IMR-90 (cell line): ENCODE data around the gene IKZF4.
"Not testable (repeated sequence)": the region's sequence is repeated elsewhere in the genome, so short reads cannot be mapped to it uniquely, and the experiment has no call there.

Source experiments
- CEBPB ChIP-seq: IDR thresholded peaks from 2 replicates; pipeline ENCODE4 v1.6.1; 2012; ENCODE audit warnings: low read depth, low read length, improper control_type of control experiment
- POLR2A ChIP-seq: IDR thresholded peaks from 2 replicates; pipeline ENCODE4 v1.6.1; 2012; ENCODE audit warnings: mild to moderate bottlenecking, low read depth, low read length
- TF ChIP-seq, protein P1 (sequence below): conservative IDR thresholded peaks from 2 replicates; pipeline ENCODE4 v1.5.1; 2012; ENCODE audit warnings: mild to moderate bottlenecking, low read depth, low read length, improper control_type of control experiment
- TF ChIP-seq, protein P2 (sequence below): fragments of 150-350 bp; IDR thresholded peaks from 2 replicates; pipeline ENCODE4 v1.6.1; 2017; ENCODE audit warnings: mild to moderate bottlenecking, antibody characterized with exemption, low read length, low read depth

DNA sequence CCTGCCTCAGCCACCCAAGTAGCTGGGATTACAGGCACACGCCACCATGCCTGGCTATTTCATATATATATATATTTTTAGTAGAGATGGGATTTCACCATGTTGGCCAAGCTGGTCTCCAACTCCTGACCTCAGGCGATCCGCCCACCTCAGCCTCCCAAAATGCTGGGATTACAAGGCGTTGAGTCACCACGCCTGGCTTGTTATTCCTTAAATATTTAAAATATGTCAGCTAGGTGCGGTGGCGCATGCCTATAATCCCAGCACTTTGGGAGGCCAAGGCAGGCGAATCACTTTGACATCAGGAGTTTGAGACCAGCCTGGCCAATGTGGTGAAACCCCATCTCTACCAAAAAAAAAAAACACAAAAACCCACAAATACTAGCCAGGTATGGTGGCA is 39.1 kb downstream of the IKZF4 start:
- TF ChIP-seq POLR2A, CEBPB: not testable (repeated sequence)
- TF ChIP-seq, protein P1, sequence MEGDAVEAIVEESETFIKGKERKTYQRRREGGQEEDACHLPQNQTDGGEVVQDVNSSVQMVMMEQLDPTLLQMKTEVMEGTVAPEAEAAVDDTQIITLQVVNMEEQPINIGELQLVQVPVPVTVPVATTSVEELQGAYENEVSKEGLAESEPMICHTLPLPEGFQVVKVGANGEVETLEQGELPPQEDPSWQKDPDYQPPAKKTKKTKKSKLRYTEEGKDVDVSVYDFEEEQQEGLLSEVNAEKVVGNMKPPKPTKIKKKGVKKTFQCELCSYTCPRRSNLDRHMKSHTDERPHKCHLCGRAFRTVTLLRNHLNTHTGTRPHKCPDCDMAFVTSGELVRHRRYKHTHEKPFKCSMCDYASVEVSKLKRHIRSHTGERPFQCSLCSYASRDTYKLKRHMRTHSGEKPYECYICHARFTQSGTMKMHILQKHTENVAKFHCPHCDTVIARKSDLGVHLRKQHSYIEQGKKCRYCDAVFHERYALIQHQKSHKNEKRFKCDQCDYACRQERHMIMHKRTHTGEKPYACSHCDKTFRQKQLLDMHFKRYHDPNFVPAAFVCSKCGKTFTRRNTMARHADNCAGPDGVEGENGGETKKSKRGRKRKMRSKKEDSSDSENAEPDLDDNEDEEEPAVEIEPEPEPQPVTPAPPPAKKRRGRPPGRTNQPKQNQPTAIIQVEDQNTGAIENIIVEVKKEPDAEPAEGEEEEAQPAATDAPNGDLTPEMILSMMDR = not testable (repeated sequence)
- TF ChIP-seq, protein P2, sequence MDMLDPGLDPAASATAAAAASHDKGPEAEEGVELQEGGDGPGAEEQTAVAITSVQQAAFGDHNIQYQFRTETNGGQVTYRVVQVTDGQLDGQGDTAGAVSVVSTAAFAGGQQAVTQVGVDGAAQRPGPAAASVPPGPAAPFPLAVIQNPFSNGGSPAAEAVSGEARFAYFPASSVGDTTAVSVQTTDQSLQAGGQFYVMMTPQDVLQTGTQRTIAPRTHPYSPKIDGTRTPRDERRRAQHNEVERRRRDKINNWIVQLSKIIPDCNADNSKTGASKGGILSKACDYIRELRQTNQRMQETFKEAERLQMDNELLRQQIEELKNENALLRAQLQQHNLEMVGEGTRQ = not testable (repeated sequence)
